Fibroblast of pulmonary artery (primary cell): ENCODE data around the gene CEPT1.

ENCODE experiments used
- DNase-seq: peaks from one replicate; pipeline ENCODE4 v3.0.0-alpha.2; 2010; ENCODE audit warnings: low read depth
- H3K4me3 ChIP-seq: replicated peaks from 2 replicates; pipeline ENCODE4 v1.5.1; 2011; ENCODE audit warnings: low read depth, mild to moderate bottlenecking, control low read depth, low read length, moderate library complexity
- TF ChIP-seq, protein P1 (sequence below): IDR thresholded peaks from 2 replicates; pipeline ENCODE4 v1.5.1; 2011; ENCODE audit warnings: mild to moderate bottlenecking, control low read depth, low read length, inconsistent platforms; ENCODE audit errors: missing control alignments

Gene CEPT1

DNA sequence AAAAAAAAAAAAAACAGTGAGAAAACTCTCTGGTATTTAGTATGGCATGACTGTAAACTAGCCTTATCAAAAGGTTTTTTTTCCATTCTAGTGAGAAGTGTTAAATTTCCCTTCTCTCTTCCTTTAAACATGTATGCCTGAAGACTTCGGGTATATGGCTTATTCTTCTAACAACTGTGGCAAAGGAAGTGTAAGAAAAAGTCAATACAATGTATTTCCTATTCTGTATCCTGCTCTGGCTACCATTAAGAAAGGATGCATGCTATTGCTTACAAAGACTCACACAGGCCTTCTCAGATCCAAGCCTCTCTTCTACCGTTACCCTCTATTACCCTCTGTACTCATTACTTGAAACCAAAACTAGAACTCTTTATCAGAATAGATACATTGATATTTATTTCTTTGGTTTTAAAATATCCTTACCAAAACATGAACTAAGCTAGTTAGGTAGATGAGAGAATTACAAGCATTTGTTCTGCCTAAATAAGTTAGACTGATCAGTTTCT is 8.4 kb downstream of the CEPT1 start:
- H3K4me3 ChIP-seq, result no peak overlapping the region

GRCh38 chr1:111151838-111152237 is 11.8 kb downstream of the CEPT1 start:
- TF ChIP-seq, protein P1, sequence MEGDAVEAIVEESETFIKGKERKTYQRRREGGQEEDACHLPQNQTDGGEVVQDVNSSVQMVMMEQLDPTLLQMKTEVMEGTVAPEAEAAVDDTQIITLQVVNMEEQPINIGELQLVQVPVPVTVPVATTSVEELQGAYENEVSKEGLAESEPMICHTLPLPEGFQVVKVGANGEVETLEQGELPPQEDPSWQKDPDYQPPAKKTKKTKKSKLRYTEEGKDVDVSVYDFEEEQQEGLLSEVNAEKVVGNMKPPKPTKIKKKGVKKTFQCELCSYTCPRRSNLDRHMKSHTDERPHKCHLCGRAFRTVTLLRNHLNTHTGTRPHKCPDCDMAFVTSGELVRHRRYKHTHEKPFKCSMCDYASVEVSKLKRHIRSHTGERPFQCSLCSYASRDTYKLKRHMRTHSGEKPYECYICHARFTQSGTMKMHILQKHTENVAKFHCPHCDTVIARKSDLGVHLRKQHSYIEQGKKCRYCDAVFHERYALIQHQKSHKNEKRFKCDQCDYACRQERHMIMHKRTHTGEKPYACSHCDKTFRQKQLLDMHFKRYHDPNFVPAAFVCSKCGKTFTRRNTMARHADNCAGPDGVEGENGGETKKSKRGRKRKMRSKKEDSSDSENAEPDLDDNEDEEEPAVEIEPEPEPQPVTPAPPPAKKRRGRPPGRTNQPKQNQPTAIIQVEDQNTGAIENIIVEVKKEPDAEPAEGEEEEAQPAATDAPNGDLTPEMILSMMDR, result no peak
- no peak overlapping the region for H3K4me3 ChIP-seq
- DNase-seq, result no peak

More for the DNA sequence above, 8.4 kb downstream of the CEPT1 start:
- DNase-seq, result no peak
- TF ChIP-seq, protein P1, result no peak

- H3K4me3 ChIP-seq, result no peak overlapping the region
- TF ChIP-seq, protein P1, result no peak
- DNase-seq, result no peak
Observed at GRCh38 chr1:111154021-111154999, 14.3 kb downstream of the CEPT1 start.

DNA sequence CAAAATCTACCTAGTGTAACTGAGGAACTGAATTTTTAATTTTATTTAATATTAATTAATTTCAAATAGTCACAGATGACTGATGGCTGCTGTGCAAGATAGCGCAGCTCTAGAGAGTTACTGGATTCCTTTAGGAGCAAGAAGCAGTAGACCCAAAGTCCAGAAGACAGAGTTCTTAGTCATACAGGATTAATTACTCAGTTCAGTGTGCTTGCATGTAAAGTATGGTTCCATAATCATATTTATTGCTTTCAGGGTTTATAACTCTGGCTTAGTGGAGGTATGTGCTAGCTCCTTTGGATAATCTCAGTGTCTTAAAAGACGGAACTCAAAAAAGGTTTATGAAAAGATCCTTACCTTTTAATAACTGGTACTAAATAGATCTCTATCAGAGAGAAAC is 17.4 kb downstream of the CEPT1 start:
- no peak for DNase-seq
- TF ChIP-seq, protein P1, result no peak
- no peak overlapping the region for H3K4me3 ChIP-seq

GRCh38 chr1:111161843-111162487 is 21.9 kb downstream of the CEPT1 start:
- TF ChIP-seq, protein P1, result no peak
- DNase-seq, result peak; percentile 12
- H3K4me3 ChIP-seq, result no peak overlapping the region

- TF ChIP-seq, protein P1, result no peak
- no peak overlapping the region for H3K4me3 ChIP-seq
- DNase-seq, result no peak
Observed at GRCh38 chr1:111162488-111162880, 22.5 kb downstream of the CEPT1 start.
